NOMO-1 treated with DMSO at 0.1 percent for 48 hours (cell line): ENCODE measurements around the gene ZNF771.
"Not testable (repeated sequence)": the region's sequence is repeated elsewhere in the genome, so short reads cannot be mapped to it uniquely, and the experiment has no call there.

Source experiments
- DNase-seq: peaks from one replicate; lab custom pipeline; 2025; ENCODE audit not compliant: unreplicated experiment; lab: John Stamatoyannopoulos, UW

The ZNF771 gene

GRCh38 chr16:30375864-30376263 is 31.5 kb upstream of the ZNF771 start:
- DNase-seq = no peak

DNA sequence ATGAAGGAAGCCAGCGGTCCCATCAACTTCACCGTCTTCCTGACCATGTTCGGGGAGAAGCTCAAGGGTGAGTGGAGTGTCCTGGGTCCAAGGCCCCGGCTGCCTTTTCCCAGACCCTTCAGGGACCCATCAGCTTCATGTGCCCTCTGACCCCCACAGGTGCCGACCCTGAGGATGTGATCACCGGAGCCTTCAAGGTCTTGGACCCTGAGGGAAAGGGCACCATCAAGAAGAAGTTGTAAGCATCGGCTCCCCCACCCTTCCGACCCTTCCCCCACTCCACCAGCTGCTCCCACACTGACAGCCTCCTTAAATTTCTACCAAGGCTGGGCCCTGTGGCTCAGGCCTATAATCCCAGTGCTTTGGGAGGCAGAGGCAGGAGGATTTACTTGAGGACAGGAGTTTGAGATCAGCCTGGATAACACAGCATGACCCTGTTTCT is 30.9 kb upstream of the ZNF771 start:
- no peak for DNase-seq

DNA sequence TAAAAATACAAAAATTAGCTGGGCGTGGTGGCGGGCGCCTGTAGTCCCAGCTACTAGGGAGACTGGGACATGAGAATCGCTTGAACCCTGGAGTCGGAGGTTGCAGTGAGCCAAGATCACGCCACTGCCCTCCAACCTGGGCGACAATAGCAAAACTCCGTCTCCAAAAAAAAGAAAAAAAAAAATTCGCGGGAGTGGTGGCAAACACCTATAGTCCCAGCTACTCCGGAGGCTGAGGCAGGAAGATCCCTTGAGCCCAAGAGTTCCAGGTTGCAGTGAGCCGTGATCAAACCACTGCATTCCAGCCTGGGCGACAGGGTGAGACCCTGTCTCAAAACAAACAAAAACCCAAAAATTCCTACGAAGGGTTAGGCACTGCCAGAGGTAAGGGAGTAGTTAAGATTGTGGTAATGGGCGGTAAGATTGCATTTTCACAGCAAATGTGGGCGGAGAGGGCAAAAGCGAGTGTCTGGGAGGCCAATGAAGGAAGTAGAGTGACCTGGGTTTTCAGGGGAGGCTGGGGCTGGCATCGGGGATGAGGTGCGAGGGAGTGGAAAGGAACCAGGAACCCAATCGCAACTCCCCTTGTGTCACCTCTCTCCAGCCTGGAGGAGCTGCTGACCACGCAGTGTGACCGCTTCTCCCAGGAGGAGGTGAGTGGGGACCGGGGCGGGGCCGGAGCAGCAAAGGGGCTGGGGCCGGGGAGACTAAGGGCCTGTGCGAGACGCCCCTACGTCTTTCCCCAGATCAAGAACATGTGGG is 30.2 kb upstream of the ZNF771 start:
- DNase-seq = peak; percentile 84

- peak; percentile 88 for DNase-seq
These were observed 29.6 kb upstream of the ZNF771 start for GRCh38 chr16:30377812-30378235.

DNA sequence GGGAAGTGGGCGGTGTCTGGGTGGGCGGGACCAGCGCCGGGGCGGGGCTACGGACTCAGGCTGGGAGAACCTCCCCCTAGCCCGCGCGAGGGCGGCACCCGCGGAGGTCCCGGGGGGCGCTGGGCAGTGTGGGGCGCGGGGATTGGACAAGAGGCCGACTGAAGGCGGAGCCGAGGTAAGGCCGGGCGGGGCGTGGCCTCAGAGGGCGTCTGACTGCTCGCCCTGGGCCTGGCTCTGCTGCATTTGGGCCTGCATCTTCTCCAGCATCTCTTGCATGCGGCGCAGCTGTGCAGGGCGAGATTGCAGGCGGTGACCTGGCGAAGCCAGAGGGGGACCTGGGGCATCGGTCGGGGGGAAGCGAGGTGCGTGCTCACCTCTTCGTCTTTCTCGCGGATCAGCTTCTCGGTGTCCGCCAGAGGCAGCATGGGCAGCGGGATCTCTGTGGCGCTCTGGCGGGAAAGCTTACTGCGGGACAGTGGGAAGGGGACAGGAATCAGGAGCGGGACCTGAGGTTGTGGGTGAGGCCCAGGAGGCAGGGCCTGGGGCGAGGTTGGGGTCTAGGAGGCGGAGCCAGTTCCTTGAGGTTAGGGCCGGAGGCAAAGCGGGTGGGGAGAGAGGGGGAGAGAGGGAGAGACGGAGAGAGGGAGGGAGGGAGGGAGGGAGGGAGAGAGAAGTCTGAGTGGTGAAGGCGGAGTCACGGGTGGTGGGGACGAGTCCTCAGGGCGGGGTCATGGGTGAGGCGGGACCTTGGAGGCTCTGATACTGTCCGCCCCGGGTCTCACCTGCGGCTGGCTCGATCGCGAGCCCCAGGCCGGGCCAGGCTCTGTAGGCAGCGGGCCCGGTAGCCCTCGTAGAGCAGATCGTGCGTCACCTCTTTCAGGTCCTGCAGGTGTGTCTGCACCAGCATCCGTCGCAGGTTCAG is 28.9 kb upstream of the ZNF771 start:
- peak; percentile 97 for DNase-seq

DNA sequence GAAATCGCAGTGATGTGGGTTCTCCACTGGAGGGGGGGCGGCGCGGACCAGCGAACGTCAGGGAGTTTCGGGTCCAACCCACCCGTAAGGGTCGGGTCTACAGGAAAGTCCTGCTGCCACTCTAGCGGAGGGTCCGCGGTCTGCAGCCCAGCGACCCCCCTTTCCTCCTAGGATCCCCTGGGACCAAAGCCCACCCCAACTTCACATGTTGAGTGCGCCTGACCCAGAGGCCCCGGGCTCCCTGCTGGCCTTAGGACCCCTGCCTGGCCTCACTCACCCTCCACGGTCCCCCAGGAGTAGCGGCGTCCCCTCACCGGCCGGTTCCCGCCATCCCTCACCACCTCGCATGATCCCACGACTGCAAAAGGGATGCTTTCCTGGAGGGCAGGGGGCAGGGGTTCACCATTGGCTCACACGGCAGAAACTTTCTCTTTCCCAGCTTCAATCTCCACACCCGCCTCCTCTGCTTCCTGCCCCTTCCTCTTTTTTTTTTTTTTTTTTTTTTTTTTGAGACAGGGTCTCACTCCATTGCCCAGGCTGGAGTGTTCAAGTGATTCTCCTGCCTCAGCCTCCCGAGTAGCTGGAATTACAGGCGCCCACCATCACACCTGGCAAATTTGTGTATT is 28.1 kb upstream of the ZNF771 start:
- no peak for DNase-seq

DNA sequence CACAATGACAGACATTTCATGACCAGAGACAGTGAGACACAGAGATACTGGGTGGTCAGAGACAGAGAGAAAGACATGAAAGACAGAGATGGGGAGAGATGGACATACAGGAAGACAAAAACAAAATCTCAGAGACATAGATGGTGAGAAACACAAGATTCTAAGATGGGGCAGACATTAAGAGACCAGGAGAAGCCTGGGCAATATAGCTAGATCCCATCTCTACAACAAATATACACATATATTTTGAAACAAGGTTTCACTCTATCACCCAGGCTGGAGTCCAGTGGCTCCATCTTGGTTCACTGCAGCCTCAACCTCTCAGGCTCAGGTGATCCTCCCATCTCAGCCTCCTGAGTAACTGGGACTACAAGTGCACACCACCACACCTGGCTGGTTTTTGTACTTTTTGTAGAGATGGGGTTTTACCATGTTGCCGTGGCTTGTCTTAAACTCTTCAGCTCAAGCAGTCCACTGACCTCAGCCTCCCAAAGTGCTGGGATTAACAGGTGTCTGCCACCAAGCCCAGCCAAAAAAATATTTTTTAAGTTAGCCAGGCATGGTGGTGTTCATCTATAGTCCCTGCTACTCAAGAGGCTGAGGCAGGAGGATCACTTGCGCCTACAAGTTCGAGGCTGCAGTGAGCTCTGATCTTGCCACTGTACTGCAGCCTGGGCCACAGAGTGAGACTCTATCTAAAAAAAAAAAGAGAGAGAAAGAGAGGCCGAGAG is 27.2 kb upstream of the ZNF771 start:
- DNase-seq = no peak

GRCh38 chr16:30380803-30381208 is 26.6 kb upstream of the ZNF771 start:
- DNase-seq = no peak

- DNase-seq = no peak
These were observed 25.9 kb upstream of the ZNF771 start for GRCh38 chr16:30381291-30382041.

- no peak for DNase-seq
These were observed 25.1 kb upstream of the ZNF771 start, which contains the start of gene SEPTIN1 for GRCh38 chr16:30382111-30382881. Gene SEPTIN1, minus strand, starts transcription at chr16:30382561. Its CDS starts 19 bp downstream, at chr16:30382542.

DNA sequence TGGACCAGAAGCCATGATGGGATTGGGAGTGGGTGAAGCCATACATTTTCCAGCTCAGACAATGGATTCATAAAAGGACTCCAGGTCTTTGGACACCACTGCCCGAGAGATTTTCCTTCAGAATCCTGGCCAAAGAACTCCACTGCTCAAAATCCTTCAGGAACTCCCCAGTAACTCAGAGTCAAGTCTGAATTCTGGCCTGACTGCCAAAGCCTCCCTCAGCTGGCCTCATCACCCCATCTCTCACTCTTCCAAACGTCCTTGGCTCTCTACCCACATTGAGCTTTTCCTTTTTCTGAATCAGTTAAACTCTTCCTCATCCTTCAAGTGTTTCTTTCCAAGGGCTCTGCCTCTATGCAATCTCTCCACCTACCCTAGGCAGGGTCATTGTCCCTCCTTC is 23.9 kb upstream of the ZNF771 start:
- no peak for DNase-seq

DNA sequence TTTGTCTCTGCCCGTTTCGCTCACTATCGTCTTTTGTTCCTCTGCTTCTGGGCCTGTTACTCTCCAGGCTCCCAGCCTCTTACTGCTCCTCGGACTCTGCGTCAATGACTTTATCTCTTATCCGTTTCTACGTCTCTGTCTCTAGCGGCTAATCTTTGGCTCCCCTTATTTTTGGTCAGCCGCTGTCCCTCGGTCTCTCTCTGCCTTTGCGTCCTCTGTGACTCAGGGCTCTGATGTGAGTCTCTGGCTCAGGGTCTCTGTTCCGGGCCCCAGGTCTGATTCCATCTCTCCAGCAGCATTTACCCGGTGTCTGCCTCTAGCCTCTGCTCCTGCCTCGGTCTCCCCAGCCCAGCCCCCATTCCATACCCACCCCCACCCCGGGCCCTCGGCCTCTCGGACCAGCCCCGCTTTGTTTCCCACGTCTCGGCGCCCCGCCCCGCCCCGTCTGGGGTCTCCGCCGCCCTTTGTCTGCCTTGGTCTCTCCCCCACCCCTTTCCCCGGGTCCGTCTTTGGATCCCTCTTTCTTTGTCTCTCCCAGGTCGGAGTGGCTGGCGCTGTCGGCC is 12.7 kb upstream of the ZNF771 start:
- DNase-seq = no peak

DNA sequence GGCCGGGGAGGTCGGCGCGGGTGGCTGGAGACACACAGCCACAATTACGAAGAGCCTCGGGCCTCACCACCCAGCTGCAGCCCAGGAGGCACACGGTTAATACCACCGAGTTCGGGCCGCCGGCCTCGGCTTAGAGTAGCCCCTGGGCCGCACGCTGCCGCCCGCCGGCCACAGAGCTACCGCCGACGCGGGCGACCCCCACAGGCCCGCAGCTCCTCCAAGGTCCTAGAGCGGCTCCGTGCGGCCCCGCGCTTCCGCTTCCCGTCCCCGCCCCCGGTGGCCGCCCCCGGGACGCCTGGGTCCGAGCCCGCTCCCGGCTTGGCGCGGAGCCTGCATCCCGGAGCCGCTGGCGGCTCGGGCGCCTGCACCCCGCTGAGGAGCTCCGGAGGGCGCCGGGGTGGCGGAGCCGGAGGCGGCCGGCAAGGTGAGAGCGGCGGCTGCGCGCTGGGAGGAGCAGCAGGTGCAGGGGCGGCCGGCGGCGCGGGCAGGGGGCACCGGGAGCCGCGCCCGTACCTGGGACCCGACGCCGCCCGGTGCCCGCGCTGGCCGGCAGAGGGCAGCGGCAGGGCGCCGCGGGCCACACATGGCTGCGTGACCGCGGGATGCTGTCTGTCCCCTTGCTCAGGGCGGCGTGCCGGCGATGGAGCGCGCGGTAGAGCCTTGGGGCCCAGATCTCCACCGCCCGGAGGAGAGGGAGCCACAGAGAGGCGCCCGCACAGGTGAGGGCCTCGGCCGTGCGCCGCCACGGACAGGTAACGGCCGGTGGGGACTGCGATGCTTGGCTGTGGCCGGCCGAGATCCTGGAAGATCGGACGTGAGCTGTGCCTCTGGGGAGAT is 12.0 kb upstream of the ZNF771 start, which contains the start of gene ZNF48:
Gene ZNF48, plus strand, starts transcription at position 266 of the 837 bp plus-strand sequence. Its CDS starts 375 bp downstream, at position 641.
- peak; percentile 80 for DNase-seq

GRCh38 chr16:30395992-30396585 is 11.3 kb upstream of the ZNF771 start:
- DNase-seq = no peak

DNA sequence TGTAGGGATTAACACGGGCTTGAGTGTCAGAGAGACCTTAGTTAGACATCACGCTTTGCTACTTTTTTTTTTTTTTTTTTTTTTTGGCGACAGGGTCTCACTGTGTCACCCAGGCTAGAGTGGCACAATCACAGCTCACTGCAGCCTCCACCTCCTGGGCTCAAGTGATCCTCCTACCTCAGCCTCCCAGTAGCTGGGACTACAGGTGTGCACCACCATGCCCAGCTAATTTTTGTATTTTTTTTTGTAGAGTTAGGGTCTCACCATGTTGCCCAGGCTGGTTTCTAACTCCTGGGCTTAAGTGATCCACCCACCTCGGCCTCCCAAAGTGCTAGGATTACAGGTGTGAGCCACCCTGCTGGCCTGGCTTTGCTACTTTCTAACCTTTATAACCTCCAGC is 10.8 kb upstream of the ZNF771 start:
- not testable (repeated sequence) for DNase-seq

- no peak for DNase-seq
These were observed 10.3 kb upstream of the ZNF771 start for GRCh38 chr16:30397056-30397455.
